Measurements from ENCODE around the gene RNASE1.

GRCh38 chr14:20790464-20791116 lies 12.1 kb downstream of the RNASE1 start:
- TF ChIP-seq POLR2A (IDR thresholded peaks at IDR 0.05) (no peak), CTCF (IDR thresholded peaks at IDR 0.05) (no peak)
